PFSK-1 (cell line): ENCODE measurements around the gene SPINT2.

Source experiments
- FOXP2 ChIP-seq: optimal IDR thresholded peaks from 2 replicates; pipeline ENCODE3; 2011; ENCODE audit warnings: borderline replicate concordance, control low read depth, inconsistent platforms; ENCODE audit not compliant: insufficient read depth; ENCODE audit errors: extremely low read length, extremely low read depth
- POLR2AphosphoS5 ChIP-seq: IDR thresholded peaks from 2 replicates; pipeline ENCODE4 v1.6.1; 2012; ENCODE audit warnings: low read depth, mild to moderate bottlenecking, control low read depth, low read length, moderate library complexity
- REST ChIP-seq, 2 experiments: IDR thresholded peaks; 2 replicates each; pipeline versions ENCODE4 v1.6.1 to v1.8.0; 2011 to 2012; ENCODE audit warnings: low read depth in 2 of 2, low read length in 2 of 2, control low read depth in 1 of 2, inconsistent platforms in 1 of 2, mild to moderate bottlenecking in 1 of 2, moderate library complexity in 1 of 2; ENCODE audit not compliant: insufficient read depth in 1 of 2
- SIN3A ChIP-seq: IDR thresholded peaks from 2 replicates; pipeline ENCODE4 v1.6.1; 2012; ENCODE audit warnings: mild to moderate bottlenecking, low read length, moderate library complexity, borderline replicate concordance; ENCODE audit not compliant: insufficient read depth
- TAF1 ChIP-seq: IDR thresholded peaks from 2 replicates; pipeline ENCODE4 v1.6.1; 2012; ENCODE audit warnings: low read length, control low read depth, borderline replicate concordance; ENCODE audit not compliant: insufficient read depth

Gene SPINT2

GRCh38 chr19:38245826-38246498, 18.4 kb upstream of the SPINT2 start:
- TF ChIP-seq TAF1, result no peak
- TF ChIP-seq FOXP2, result no peak
- no peak for TF ChIP-seq REST (IDR thresholded peaks at IDR 0.05; ENCODE audit: insufficient read depth in 1 of 2, low read depth in 2 of 2, low read length in 2 of 2)
- no peak for TF ChIP-seq POLR2AphosphoS5
- TF ChIP-seq SIN3A, result no peak

GRCh38 chr19:38247126-38247525, 17.2 kb upstream of the SPINT2 start:
- TF ChIP-seq POLR2AphosphoS5 (no peak), SIN3A (no peak), FOXP2 (no peak), REST (IDR thresholded peaks at IDR 0.05; ENCODE audit: insufficient read depth in 1 of 2, low read depth in 2 of 2, low read length in 2 of 2) (no peak), TAF1 (no peak)

- TF ChIP-seq POLR2AphosphoS5 (no peak), REST (IDR thresholded peaks at IDR 0.05; ENCODE audit: insufficient read depth in 1 of 2, low read depth in 2 of 2, low read length in 2 of 2) (no peak), TAF1 (no peak), FOXP2 (no peak)
These were observed 16.6 kb upstream of the SPINT2 start for GRCh38 chr19:38247734-38248268.

GRCh38 chr19:38248421-38248820, 16.0 kb upstream of the SPINT2 start:
- TF ChIP-seq REST (IDR thresholded peaks at IDR 0.05; ENCODE audit: insufficient read depth in 1 of 2, low read depth in 2 of 2, low read length in 2 of 2), result no peak
- no peak for TF ChIP-seq SIN3A
- no peak for TF ChIP-seq FOXP2
- TF ChIP-seq TAF1, result no peak
- no peak for TF ChIP-seq POLR2AphosphoS5

GRCh38 chr19:38250428-38250820, 13.9 kb upstream of the SPINT2 start:
- TF ChIP-seq POLR2AphosphoS5 (no peak), TAF1 (no peak), REST (IDR thresholded peaks at IDR 0.05; ENCODE audit: insufficient read depth in 1 of 2, low read depth in 2 of 2, low read length in 2 of 2) (no peak), FOXP2 (no peak), SIN3A (no peak)
